Nucleus accumbens (tissue), 56 donors: Measurements from ENCODE around the gene C1QTNF8.
"Not testable (repeated sequence)": the region's sequence is repeated elsewhere in the genome, so short reads cannot be mapped to it uniquely, and the experiment has no call there.

ENCODE experiments used
- DNase-seq, 56 donors: peaks; one replicate each; lab custom pipeline; 2025; lab: John Stamatoyannopoulos, UW

Gene C1QTNF8

DNA sequence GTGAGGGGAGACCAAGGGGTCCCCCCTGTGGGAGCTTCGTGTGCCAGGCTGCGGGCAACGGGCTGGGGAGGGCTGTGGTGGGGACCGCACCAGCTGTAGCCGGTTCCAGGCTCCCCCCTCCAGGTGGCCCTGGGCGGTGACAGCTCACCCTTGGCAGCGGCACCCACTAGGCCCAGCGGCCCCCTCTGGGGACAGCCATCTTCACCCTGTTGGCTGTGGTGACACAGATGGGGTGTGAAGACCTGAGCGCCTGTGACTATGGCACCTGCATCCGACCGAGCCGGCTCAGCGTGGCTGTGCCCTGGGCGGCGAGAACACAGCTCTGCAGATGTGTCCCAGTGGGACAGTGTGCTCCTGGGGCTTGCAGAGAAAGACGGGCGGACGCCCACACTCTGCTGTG lies 1.1 kb upstream of the C1QTNF8 start:
- DNase-seq = no peak

DNA sequence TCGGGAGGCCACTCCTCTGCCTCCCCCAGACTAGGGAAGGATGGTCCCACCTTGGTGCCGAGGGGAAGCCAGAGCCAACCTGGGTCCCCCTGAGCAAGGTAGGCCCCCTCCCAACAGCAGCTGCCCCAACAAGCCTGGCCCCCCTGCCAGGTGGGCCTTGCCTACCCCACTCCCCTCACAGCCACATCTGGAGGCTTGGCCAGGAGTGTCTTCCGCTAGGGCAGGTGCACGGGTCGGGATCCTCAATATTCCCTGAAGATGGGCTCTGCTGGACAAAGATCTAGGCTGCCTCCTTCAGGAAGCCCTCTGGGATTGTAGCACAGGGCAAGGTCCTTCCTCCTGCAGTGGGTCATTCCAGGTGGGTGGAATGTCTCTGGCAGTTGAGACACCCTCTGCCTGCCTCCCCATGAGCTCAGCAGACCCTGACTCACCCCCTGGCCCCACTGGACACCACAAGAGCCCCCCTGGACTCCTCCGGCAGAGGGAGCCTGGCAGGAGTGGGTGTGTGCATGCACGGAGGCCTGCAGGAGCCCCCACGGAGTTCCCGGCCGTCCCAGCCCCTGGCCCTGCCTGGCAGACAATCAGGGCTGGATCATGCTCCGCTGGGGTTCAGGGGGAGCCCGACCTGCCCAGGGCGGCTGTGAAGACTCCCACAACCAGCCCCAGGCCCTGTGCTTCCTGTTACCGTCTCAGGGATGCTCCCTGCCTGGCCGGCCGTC lies 435 bp downstream of the C1QTNF8 start:
- no peak for DNase-seq

DNA sequence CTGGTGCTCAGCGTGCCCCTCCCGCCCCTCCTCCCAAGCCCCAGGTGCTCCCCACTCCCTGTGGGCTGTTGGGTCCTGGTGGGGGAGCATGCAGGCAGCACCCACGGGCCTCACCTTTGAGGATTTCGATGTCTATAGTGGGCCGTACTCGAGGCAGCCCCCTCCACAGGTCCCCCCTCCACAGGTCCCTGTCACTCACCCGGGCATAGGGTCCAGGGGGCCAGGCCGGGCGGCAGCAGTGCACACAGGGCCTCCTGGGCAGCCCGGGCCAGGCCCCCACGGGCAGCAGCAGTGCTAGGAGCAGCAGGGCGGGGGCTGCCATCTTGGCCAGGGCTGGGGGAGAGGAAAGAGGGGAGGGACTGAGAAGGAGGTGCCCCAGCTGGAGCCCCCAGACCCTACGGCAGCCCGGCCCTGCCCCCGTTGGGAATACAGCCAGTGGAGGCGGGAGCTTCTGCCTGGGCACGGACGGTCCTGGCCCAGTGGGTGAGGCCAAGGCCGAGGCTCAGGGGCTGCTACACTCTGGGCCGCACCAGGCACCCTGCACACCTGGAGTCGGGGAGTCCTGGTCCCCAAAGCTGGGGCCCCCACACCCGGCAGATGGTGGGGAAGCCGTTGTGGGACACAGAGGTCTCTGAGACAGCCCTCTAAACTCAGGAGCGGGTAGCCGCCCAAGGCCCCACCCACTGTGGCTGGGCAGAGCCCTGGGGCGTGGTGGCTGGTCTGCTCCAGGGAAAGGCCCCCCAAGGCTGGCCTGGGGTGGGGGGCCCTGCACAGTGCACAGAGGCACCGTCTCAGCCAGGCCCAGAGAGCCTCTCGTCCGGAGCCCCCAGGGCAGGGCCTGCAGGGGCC lies 1.2 kb downstream of the C1QTNF8 start:
- DNase-seq = no peak

DNA sequence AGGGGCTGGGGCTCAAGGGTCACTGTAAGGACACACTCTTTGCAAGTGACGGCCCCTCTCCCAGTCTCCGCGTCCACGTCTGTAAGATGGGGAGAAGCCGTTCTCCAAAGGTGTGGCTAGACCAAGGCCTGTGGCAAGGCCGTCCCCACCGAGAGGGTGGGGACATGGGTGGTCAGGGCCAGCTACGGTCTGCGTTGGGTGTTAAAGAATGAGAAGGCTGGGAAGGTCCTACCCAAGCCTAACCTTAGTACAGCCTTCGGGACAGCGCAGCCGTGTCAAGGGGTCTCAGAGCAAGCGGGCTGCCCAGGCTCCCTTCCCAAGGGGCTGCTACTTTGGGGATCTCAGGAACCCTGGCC lies 1.9 kb downstream of the C1QTNF8 start:
- DNase-seq = no peak

DNA sequence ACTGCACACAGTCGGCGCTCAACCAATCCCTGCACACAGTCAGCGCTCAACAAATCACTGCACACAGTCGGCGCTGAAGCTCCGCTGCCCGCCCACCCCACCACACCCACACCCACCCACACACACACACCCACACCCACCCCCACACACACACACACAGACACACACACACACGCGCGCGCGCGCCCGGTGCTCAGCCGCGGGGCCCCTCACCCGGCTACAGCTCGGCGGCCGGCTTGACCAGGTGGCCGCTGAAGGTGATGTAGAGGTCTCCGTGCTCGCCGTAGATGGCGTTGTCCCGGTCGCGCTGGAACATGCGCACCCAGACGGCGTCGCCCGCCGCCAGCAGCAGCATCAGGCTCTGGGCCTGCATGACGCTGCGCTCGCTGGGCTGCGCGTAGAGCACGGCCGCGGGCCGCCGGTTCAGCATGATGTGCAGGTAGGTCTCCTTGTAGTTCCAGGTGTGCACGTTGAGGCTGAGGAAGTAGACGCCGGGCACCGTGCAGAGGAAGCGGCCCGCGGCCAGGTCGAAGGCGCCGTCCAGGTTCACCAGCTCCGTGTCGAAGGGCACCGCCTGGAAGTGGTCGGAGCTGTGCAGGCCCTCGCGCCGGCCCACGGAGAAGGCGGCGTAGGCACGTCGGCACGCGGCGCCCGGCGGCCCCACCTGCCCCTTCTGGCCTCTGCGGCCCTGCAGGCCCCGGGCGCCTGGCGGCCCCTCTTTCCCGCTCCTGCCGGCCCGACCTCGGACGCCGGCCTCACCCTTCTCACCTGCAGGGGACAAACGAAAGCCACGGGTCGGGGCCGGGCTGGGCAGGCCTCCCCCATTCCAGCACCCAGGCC lies 2.5 kb downstream of the C1QTNF8 start:
- no peak for DNase-seq

DNA sequence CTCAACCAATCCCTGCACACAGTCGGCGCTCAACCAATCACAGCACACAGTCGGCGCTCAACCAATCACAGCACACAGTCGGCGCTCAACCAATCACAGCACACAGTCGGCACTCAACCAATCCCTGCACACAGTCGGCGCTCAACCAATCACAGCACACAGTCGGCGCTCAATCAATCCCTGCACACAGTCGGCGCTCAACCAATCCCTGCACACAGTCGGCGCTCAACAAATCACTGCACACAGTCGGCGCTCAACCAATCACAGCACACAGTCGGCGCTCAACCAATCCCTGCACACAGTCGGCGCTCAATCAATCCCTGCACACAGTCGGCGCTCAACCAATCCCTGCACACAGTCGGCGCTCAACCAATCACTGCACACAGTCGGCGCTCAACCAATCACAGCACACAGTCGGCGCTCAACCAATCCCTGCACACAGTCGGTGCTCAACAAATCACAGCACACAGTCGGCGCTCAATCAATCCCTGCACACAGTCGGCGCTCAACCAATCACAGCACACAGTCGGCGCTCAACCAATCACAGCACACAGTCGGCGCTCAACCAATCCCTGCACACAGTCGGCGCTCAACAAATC lies 3.3 kb downstream of the C1QTNF8 start:
- not testable (repeated sequence) for DNase-seq

DNA sequence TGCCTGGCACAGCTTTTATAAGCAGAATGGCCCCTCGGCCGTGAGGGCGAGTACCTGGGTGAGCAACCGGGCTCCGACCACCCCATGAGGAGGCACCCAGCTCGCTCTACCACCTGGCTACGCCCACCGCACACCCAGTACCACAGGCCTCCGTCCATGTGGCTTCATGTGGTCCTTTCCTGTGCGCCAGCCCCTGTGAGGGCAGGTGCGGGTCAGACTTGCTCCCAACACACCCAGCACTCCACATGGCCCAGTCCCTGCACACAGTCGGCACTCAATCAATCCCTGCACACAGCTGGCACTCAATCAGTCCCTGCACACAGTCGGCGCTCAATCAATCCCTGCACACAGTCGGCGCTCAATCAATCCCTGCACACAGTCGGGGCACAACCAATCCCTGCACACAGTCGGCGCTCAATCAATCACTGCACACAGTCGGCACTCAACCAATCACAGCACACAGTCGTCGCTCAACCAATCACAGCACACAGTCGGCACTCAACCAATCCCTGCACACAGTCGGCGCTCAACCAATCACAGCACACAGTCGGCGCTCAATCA lies 4.0 kb downstream of the C1QTNF8 start:
- DNase-seq = no peak

DNA sequence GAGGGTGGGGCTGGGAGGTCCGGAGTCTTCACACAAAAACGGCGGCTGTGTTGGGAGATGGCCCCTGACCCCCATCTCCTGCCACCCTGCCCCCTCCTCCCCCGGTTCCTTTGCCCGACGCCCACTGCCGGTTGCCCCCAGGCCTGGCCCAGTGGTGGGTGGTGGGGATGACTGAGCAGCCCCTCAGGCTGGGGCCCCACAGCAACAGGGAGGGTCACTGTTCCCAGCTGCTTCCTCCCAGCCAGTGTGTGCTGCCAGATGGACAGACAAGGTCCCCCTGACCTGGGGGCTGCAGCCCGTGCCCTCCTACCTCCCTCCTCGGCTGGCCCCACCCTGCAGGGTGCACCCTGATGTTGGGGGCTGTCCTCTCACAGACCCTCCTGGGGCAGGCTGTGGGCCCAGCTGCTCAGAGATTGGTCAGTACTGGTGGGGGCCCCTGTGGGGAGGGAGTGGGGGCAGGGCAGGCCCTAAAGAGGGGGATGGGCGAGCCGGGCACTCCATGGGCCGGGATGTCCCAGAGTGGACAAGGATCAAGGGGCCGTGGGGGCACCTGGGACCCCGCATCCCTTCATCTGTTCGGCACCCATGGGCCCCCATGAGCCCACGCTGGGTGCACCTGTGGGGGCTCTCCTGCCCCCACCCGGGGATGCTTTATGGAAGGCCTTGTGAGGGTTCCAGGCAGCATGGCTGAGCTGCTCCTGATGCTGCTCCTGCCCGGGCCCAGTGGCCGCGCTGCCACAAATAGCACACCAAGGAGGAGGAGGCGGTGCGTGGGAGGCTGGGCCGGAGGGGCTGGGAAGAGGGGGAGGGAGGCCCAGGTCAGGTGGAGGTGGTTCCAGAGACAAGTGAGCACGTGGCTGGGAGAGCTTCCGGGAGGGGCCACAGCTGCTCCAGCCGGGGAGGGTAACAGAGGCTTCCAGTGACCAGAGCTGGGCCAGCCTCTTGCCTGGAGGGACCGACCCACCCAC lies 5.1 kb downstream of the C1QTNF8 start:
- no peak for DNase-seq

DNA sequence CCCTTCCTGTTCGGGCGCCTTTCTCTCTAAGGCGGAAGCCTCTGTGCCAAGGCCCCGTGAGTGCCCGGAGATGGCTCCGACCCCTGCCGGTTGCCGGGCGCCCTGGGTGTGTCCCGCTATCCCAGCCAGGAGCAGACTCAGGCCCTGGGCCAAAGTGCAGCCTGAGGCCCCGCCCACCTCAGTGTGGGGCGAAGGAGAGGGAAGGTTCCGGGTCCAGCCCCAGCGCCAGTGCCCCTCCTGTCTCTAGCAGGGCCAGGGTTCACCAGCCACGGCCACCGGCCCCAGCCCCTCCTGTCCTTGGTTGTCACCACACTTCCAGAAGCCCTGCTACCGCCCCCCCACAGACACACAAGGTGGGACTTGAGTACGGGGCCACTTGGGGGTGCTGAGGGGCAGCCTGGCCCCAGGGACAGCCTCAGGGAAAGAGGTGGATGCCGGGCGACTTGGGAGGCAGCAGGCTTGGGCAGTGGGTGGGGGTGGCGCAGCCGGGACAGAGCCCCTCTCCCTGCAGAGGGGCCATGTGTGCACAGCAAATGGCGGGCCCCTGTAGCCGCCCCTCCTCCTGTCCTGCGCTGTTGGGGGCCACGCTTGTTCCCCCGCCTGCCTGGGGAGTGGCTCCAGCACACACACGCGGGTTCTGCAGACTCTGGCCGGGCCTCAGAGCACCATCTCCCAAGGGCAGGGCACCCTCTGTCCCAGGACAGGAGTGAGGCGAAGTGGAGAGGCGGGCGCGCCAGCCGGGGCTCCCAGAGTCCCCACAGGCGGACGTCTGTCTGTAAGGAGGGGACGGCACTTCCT lies 6.0 kb downstream of the C1QTNF8 start:
- peak in 3 of 56 donors; percentile 11 to 60 (median 15) for DNase-seq

DNA sequence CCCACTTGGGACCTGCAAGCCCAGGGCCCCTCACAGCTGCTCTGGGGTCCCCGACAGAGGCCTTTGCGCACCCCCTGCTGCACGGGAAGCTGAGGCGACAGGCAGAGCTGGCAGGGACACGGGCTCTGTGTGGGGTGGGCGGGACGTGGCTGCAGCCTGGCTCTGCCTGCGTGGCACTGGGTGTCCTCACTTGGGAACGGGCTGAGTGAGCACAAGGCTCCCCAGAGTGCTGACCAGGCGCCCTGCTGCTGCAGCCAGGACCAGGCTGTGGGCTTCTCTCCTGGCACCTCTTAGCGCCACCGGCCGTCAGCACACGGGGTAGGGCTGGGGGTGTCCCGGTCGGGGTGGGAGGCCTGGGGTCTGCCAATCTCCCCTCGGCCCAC lies 6.6 kb downstream of the C1QTNF8 start:
- DNase-seq = no peak

DNA sequence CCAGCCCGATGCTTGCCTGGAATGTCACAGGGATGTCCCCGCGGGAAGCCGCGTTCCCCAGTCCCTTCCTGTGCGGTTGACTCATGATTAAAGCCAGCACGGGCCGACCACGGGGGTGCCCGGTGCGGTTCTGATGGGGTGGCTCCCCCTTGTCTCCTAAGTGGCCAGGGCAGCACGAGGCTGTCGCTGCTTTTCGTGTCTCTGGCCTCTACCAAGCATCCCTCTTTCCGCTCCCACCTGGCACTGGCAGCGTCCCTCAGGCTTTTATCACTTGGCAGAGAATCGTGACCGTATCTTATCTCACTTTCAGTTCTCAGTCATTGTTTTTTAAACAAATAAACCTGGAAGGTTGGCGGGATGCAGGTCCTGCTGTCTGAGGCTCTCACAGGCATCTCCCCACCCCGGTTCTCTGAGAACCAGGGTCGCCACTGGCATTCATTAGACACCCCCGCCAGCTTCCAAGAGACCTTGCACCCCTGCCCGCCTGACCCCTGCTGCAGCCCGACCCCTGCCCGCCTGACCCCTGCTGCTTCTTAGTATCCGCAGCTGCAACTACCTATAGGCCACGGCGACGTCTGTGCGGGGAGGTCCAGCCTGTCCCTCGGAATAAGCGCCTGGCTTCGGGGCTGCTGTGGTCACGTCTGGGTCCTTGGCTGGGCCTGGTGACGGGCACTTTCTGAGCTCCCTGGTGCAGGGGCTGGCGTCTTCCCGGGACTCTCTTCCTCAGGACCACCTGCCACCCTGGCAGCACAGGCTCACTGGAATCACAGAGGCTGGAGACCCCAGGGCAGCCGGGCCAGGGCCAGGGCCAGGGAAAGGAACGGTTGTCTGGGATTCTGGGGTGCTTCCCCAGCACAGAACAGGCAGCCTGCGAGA lies 7.5 kb downstream of the C1QTNF8 start:
- no peak for DNase-seq

DNA sequence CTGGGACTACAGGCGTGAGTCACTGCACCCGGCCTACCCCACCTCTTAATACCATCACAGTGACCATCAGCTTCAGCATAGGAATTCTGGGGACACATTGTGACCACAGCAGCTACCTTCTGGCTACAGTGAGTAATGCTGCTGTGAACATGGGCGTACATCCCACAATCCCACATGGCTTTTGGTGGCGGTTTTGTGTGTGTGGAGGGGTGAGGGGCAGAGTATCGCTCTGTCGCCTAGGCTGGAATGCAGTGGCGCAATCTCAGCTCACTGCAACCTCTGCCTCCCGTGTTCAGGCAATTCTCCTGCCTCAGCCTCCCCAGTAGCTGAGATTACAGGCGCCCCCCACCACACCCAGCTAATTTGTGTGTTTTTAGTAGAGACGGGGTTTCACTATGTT lies 9.6 kb downstream of the C1QTNF8 start:
- not testable (repeated sequence) for DNase-seq

DNA sequence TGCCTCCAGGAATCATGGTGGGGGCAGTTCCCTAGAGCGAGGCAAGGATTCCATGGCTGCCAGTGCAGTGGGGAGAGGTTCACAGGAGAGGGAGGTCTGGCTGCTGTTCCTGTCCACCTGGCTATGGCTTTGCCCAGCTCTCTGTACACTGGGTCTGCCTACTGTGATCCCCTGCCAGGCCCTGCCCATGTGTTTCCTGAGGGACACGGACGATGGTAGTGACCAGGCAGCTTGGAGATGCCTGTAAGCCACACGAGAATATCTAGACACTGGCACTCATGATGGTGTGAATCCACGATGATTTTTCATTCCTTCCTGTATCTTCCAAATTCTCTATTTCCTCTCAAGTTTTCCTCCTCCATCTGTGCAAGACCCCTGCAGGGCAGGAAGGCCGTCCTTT lies 11.1 kb downstream of the C1QTNF8 start:
- DNase-seq = no peak

DNA sequence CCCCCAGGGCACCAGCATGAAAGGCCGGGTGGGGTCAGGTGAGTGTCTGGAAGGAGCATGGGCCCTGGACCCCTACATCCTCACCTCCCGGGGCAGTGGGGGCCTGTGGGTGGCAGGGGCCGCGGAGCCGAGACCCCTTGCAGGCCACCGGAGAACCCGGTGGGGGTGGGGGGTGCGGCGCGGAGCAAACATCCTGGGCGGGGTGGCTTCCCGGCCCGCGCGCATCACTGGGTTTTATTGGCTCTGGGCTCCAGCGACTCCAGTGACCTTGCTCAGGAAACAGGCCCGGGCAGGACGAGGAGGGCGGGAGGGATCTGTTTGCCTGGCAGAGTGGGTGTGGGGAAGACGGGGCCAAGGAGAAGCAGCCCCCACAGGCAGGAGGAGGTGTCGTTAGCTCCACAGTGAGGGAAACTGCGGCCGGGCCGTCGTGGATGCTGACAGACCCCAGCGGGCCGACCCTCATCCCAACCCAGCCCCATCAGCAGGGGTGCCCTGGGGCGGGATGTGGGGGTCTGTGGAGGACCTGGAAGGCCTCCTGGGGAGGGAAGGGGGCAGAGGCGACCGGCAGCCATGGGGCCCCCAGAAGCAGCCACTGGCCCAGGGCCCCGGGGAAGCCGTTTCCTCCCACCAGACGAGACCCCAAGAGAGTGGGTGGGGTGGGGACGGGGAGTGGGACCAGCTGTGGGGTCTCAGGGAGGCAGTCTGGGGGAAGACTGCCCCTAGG lies 12.9 kb downstream of the C1QTNF8 start:
- DNase-seq = no peak

DNA sequence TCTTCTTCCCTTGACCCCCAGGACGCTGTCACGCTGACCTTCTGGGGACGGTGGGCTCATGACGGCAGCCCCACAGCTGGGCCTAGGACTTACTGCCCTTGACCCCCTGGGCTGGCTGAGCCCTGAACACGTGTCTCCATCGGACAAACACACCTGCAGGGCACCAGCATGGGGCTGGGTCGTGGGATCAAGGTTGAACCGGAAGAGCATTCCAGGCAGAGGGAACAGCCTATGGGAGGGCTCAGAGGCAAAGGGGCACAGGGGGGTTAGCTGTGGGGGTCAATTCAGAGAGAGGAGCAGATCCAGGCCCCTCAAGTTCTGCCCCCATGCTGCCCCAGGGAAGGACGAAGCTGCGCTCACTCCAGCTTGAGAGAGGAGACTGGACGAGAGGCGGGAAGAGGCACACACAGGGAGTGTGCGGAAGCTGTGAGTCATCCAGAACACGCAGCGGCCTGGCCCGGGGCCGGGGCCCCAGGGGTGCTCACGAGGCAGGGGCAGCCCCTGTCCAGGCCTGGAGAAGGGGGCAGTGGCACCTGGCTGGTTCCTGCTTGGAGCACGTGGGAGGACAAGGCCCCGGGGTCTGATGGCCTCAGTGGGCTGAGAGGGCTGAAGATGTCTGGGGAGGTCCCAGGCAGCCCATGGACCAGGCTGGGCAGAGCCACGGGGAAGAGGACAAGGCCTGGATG lies 13.6 kb downstream of the C1QTNF8 start:
- no peak for DNase-seq

DNA sequence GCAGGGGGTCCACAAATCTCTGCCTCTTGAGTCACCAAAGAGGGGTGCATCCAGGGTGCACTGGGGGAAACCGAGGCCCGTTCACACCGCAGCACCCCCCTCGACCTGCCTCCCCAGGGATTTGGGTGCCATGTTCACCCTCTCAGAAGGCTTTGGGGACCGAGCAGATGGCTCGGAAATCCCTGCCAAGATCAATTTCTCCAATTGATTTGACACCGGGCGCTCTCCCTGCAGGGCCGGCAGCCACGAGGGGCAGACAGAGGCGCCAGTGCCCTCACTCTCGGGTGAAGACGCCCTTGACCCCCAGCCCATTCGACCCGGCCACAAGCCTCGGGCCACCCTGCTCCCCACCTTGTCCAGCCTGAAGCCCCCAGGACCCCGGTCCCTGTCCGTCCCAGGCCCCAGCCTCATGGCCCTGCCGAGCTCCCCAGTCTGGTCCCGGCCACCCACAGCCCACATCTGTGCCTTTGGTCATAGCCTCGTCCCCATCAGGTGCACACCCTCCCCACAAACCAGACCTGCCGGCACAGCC lies 14.2 kb downstream of the C1QTNF8 start:
- DNase-seq = no peak
